GM19467 (cell line): ENCODE data around the gene HIVEP3.

ENCODE experiments used
- ATAC-seq: cut with Tn5 transposase; IDR thresholded peaks from one replicate; pipeline ENCODE4 v1.9.1; 2021; ENCODE audit warnings: mild to moderate bottlenecking, moderate library complexity; ENCODE audit not compliant: unreplicated experiment

The HIVEP3 gene

GRCh38 chr1:41735631-41736260, 183.0 kb downstream of the HIVEP3 start:
- ATAC-seq: no peak

GRCh38 chr1:41735139-41735538, 183.6 kb downstream of the HIVEP3 start:
- ATAC-seq: no peak

GRCh38 chr1:41734201-41734970, 184.3 kb downstream of the HIVEP3 start:
- ATAC-seq: no peak

GRCh38 chr1:41733725-41734124, 185.0 kb downstream of the HIVEP3 start:
- ATAC-seq: no peak

- ATAC-seq: no peak
These were observed 185.7 kb downstream of the HIVEP3 start for GRCh38 chr1:41733021-41733420.

GRCh38 chr1:41731516-41732030, 187.1 kb downstream of the HIVEP3 start:
- ATAC-seq: no peak

GRCh38 chr1:41730806-41731205, 187.9 kb downstream of the HIVEP3 start:
- no peak for ATAC-seq

GRCh38 chr1:41728403-41729202, 190.1 kb downstream of the HIVEP3 start:
- ATAC-seq: peak; percentile 70

- no peak for ATAC-seq
These were observed 191.0 kb downstream of the HIVEP3 start for GRCh38 chr1:41727749-41728115.

- peak; percentile 33 for ATAC-seq
These were observed 191.6 kb downstream of the HIVEP3 start for GRCh38 chr1:41726899-41727748.

GRCh38 chr1:41726292-41726691, 192.4 kb downstream of the HIVEP3 start:
- ATAC-seq: no peak

GRCh38 chr1:41724926-41725325, 193.8 kb downstream of the HIVEP3 start:
- no peak for ATAC-seq

GRCh38 chr1:41724248-41724647, 194.5 kb downstream of the HIVEP3 start:
- ATAC-seq: no peak

GRCh38 chr1:41723786-41724185, 194.9 kb downstream of the HIVEP3 start:
- no peak for ATAC-seq

- no peak for ATAC-seq
These were observed 196.5 kb downstream of the HIVEP3 start for GRCh38 chr1:41722184-41722583.

- ATAC-seq: no peak
These were observed 197.8 kb downstream of the HIVEP3 start for GRCh38 chr1:41720861-41721410.

- no peak for ATAC-seq
These were observed 199.1 kb downstream of the HIVEP3 start for GRCh38 chr1:41719590-41719989.

- no peak for ATAC-seq
These were observed 199.6 kb downstream of the HIVEP3 start for GRCh38 chr1:41719128-41719527.

GRCh38 chr1:41718497-41718896, 200.2 kb downstream of the HIVEP3 start:
- no peak for ATAC-seq
